HepG2 (cell line): ENCODE results near the gene ZFPM1. TPM values are rescaled to one million over a fixed set of nuclear protein-coding genes. Genes with fewer than 3 reads are reported as not detected.
A peak's percentile ranks its signal among the peaks of the same experiment; 100 is the strongest.

Experiments used
- ATF7 ChIP-seq, 2 experiments: fragments of 450-650 bp in 1 of 2; sonication (generic) in 1 of 2; formaldehyde crosslinking in 1 of 2; IDR thresholded peaks; 2 replicates each; pipeline versions ENCODE4 v1.4.0 to v1.6.1; 2016 to 2020; ENCODE audit warnings: antibody characterized with exemption in 1 of 2, mild to moderate bottlenecking in 1 of 2, missing genetic modification reagents in 1 of 2
- NFKBIZ ChIP-seq: IDR thresholded peaks from 2 replicates; pipeline ENCODE4 v1.6.1; 2018; ENCODE audit warnings: missing genetic modification reagents, missing compliant biosample characterization
- RELA ChIP-seq: sonication (generic); formaldehyde crosslinking; IDR thresholded peaks from 2 replicates; pipeline ENCODE4 v1.4.0; 2020; ENCODE audit warnings: missing genetic modification reagents
- ZNF12 ChIP-seq: sonication (generic); formaldehyde crosslinking; IDR thresholded peaks from 2 replicates; pipeline ENCODE4 v1.5.0; 2020; ENCODE audit warnings: missing genetic modification reagents
- ZNF891 ChIP-seq: sonication (generic); formaldehyde crosslinking; IDR thresholded peaks from 2 replicates; pipeline ENCODE4 v1.5.0; 2020; ENCODE audit warnings: mild to moderate bottlenecking, missing genetic modification reagents
- polyA plus RNA-seq, 8 experiments: library from polyadenylated mRNA; depleted of rRNA in 3 of 8; stranded (reverse) in 7 of 8; unstranded in 1 of 8; fragments of >200 nt; fragmentation: Illumina TruSeq in 4 of 8; extraction: Trizol in 4 of 8; gene quantifications; 2 replicates each; pipeline versions ENCODE4 v1.2.1 to v1.2.3, GENCODE V29; 2011 to 2016; ENCODE audit warnings: low read depth in 4 of 8, missing spikeins in 1 of 8, mixed read lengths in 1 of 8; ENCODE audit not compliant: insufficient read depth in 1 of 8
- total RNA-seq, 5 experiments: library from RNA; depleted of rRNA; stranded (reverse); fragments of >200 nt; fragmentation: Illumina TruSeq; extraction: Trizol; gene quantifications; 2 replicates each; pipeline ENCODE4 v1.2.3, GENCODE V29; 2016; ENCODE audit warnings: low read depth in 1 of 5
- TF ChIP-seq, protein P1 (sequence below): sonication (generic); formaldehyde crosslinking; IDR thresholded peaks from 2 replicates; pipeline ENCODE4 v1.5.0; 2020; ENCODE audit warnings: missing genetic modification reagents
- TF ChIP-seq, protein P2 (sequence below): sonication (generic); formaldehyde crosslinking; IDR thresholded peaks from 2 replicates; pipeline ENCODE4 v1.9.0; 2021; ENCODE audit warnings: missing genetic modification reagents, borderline replicate concordance
- TF ChIP-seq, protein P3 (sequence below): sonication (generic); formaldehyde crosslinking; IDR thresholded peaks from 2 replicates; pipeline ENCODE4 v1.5.0; 2020; ENCODE audit warnings: mild to moderate bottlenecking, missing genetic modification reagents, borderline replicate concordance

ZFPM1 gene
- total and polyA plus RNA-seq, 2 of the 13 experiments (the other 11 are each of a cell fraction or from before 2014, with no cell fraction given): 1.3 to 3.8 TPM

DNA sequence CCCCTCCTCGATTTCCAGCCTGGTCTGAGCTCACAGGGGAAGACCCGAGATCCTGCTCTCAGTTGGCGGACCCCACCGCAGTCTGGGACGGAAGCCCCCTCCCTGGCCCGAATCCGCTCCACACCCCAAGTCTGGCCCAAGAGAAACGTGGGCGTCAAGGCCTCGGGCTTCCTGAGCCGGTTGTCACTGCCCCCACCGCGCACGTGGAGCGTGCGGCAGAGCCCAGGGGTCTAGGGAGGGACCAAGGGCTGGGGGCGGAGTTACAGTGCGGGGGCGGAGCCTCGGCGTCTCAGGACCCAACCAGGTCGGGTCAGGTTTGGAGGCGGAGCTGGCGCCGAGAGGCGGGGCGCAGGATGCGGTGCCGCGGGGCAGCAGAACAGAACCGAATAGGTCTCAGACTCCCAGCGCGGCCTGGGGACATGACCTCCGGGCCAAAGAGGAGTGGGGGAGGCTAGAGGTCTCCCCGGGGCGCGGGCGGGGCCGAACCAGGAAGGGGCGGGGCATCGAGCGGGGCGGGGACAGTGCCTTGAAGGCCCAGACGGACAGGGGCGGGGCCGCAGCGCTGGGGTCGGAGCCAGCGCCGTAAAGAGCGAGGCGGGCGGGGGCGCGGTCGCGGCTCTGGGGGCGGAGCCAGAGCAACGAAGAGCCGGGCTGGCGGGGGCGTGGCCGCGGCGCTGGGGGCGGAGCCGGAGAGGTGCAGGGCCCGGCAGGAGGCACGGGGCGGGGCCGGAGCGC lies 431 bp upstream of the ZFPM1 start (continued):
- TF ChIP-seq NFKBIZ (CRISPR knock-in tag) (no peak; the same call in 1 of the 2 replicates), ZNF12 (no peak), ATF7 (IDR thresholded peaks at IDR 0.05) (no peak), ATF7 (CRISPR knock-in tag; IDR thresholded peaks at IDR 0.05) (peak; percentile 74; the same call in 1 of the 2 replicates), RELA (CRISPR knock-in tag) (no peak), ZNF891 (CRISPR knock-in tag) (peak; percentile 99)
- TF ChIP-seq, protein P1, sequence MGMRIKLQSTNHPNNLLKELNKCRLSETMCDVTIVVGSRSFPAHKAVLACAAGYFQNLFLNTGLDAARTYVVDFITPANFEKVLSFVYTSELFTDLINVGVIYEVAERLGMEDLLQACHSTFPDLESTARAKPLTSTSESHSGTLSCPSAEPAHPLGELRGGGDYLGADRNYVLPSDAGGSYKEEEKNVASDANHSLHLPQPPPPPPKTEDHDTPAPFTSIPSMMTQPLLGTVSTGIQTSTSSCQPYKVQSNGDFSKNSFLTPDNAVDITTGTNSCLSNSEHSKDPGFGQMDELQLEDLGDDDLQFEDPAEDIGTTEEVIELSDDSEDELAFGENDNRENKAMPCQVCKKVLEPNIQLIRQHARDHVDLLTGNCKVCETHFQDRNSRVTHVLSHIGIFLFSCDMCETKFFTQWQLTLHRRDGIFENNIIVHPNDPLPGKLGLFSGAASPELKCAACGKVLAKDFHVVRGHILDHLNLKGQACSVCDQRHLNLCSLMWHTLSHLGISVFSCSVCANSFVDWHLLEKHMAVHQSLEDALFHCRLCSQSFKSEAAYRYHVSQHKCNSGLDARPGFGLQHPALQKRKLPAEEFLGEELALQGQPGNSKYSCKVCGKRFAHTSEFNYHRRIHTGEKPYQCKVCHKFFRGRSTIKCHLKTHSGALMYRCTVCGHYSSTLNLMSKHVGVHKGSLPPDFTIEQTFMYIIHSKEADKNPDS (CRISPR knock-in tag): 0 out of 2 replicates have a peak, but pooled peaks have one; percentile 71
- TF ChIP-seq, protein P2, sequence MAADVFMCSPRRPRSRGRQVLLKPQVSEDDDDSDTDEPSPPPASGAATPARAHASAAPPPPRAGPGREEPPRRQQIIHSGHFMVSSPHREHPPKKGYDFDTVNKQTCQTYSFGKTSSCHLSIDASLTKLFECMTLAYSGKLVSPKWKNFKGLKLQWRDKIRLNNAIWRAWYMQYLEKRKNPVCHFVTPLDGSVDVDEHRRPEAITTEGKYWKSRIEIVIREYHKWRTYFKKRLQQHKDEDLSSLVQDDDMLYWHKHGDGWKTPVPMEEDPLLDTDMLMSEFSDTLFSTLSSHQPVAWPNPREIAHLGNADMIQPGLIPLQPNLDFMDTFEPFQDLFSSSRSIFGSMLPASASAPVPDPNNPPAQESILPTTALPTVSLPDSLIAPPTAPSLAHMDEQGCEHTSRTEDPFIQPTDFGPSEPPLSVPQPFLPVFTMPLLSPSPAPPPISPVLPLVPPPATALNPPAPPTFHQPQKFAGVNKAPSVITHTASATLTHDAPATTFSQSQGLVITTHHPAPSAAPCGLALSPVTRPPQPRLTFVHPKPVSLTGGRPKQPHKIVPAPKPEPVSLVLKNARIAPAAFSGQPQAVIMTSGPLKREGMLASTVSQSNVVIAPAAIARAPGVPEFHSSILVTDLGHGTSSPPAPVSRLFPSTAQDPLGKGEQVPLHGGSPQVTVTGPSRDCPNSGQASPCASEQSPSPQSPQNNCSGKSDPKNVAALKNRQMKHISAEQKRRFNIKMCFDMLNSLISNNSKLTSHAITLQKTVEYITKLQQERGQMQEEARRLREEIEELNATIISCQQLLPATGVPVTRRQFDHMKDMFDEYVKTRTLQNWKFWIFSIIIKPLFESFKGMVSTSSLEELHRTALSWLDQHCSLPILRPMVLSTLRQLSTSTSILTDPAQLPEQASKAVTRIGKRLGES (CRISPR knock-in tag): no peak; the same call in 1 of the 2 replicates
- TF ChIP-seq, protein P3, sequence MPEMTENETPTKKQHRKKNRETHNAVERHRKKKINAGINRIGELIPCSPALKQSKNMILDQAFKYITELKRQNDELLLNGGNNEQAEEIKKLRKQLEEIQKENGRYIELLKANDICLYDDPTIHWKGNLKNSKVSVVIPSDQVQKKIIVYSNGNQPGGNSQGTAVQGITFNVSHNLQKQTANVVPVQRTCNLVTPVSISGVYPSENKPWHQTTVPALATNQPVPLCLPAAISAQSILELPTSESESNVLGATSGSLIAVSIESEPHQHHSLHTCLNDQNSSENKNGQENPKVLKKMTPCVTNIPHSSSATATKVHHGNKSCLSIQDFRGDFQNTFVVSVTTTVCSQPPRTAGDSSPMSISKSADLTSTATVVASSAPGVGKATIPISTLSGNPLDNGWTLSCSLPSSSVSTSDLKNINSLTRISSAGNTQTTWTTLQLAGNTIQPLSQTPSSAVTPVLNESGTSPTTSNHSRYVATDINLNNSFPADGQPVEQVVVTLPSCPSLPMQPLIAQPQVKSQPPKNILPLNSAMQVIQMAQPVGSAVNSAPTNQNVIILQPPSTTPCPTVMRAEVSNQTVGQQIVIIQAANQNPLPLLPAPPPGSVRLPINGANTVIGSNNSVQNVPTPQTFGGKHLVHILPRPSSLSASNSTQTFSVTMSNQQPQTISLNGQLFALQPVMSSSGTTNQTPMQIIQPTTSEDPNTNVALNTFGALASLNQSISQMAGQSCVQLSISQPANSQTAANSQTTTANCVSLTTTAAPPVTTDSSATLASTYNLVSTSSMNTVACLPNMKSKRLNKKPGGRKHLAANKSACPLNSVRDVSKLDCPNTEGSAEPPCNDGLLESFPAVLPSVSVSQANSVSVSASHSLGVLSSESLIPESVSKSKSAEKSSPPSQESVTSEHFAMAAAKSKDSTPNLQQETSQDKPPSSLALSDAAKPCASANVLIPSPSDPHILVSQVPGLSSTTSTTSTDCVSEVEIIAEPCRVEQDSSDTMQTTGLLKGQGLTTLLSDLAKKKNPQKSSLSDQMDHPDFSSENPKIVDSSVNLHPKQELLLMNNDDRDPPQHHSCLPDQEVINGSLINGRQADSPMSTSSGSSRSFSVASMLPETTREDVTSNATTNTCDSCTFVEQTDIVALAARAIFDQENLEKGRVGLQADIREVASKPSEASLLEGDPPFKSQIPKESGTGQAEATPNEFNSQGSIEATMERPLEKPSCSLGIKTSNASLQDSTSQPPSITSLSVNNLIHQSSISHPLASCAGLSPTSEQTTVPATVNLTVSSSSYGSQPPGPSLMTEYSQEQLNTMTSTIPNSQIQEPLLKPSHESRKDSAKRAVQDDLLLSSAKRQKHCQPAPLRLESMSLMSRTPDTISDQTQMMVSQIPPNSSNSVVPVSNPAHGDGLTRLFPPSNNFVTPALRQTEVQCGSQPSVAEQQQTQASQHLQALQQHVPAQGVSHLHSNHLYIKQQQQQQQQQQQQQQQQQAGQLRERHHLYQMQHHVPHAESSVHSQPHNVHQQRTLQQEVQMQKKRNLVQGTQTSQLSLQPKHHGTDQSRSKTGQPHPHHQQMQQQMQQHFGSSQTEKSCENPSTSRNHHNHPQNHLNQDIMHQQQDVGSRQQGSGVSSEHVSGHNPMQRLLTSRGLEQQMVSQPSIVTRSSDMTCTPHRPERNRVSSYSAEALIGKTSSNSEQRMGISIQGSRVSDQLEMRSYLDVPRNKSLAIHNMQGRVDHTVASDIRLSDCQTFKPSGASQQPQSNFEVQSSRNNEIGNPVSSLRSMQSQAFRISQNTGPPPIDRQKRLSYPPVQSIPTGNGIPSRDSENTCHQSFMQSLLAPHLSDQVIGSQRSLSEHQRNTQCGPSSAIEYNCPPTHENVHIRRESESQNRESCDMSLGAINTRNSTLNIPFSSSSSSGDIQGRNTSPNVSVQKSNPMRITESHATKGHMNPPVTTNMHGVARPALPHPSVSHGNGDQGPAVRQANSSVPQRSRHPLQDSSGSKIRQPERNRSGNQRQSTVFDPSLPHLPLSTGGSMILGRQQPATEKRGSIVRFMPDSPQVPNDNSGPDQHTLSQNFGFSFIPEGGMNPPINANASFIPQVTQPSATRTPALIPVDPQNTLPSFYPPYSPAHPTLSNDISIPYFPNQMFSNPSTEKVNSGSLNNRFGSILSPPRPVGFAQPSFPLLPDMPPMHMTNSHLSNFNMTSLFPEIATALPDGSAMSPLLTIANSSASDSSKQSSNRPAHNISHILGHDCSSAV (CRISPR knock-in tag): 0 out of 2 replicates have a peak, but pooled peaks have one; percentile 53
